ENCODE measurements around the gene MOGAT2. TPM values are rescaled to one million over a fixed set of nuclear protein-coding genes. Genes with fewer than 3 reads are reported as not detected.

The MOGAT2 gene
- total RNA-seq (2014; rRNA removed) (not detected in 2 replicates), Bru-seq, nascent RNA (percentile 5 among the genes with signal in this experiment), BruChase-seq, experiment 1, labeled RNA remaining after a 6-hour chase (percentile 9 among the genes with signal in this experiment), BruChase-seq, experiment 2, labeled RNA remaining after a 2-hour chase (percentile 5 among the genes with signal in this experiment)
- long read RNA-seq: 0 reads

- Histone ChIP-seq H4K20me1 (ENCODE audit: low read length) (no peaks in the 10 kb centered on the region), H3K4me3 (ENCODE audit: low read length) (no peak within 1 kb of the TSS), H3K36me3 (ENCODE audit: low read depth, low read length) (no peaks in the 10 kb centered on the region), H3K9me2 (replicated peaks; ENCODE audit: low read length) (no peaks in the 10 kb centered on the region), H2AFZ (ENCODE audit: low read length) (no peak within 1 kb of the TSS), H3K79me2 (ENCODE audit: low read length) (no peaks in the 10 kb centered on the region), H3K9me3 (ENCODE audit: low read length) (no peaks in the 10 kb centered on the region), H3K4me2 (ENCODE audit: low read length) (no peak within 1 kb of the TSS), H3K9ac (ENCODE audit: low read length) (no peak within 1 kb of the TSS), H3K27me3 (ENCODE audit: low read length) (no peaks in the 10 kb centered on the region), H3K4me1 (ENCODE audit: insufficient read depth, low read length) (no peaks in the 10 kb centered on the region), H3K27ac (ENCODE audit: low read length) (no peak within 1 kb of the TSS), H3F3A (ENCODE audit: low read length, unreplicated experiment) (no peaks in the 10 kb centered on the region)
- ATAC-seq (peak; percentile 21), DNase-seq (no peak)
- CTCF ChIA-PET: no interaction called here
- POLR2A ChIA-PET (ENCODE audit: unreplicated experiment): no interaction called here
- intact Hi-C loops (cut with micrococcal nuclease): no loop called here
- TF ChIP-seq EZH2 (IDR thresholded peaks at IDR 0.05; ENCODE audit: low read length, unreplicated experiment) (no peak), EZH2phosphoT487 (IDR thresholded peaks at IDR 0.05; ENCODE audit: borderline replicate concordance, low read length) (no peak), CTCF (conservative IDR thresholded peaks at IDR 0.05; ENCODE audit: low read depth, low read length) (no peak)
- BruUV-seq (replicated peaks): no TSS peak
These were observed at the start of gene MOGAT2 for GRCh38 chr11:75717608-75718418. Gene MOGAT2, plus strand, starts transcription at chr11:75717838. Its CDS starts 51 bp downstream, at chr11:75717889.

GRCh38 chr11:75668451-75669297, 49.0 kb upstream of the MOGAT2 start, which contains the start of gene MAP6:
Gene MAP6, minus strand, starts transcription at chr11:75669038. Its CDS starts 669 bp downstream, at chr11:75668369.
- no peak within 1 kb of the TSS for H3K9ac ChIP-seq (ENCODE audit: low read length)
- ChIA-PET POLR2A (ENCODE audit: unreplicated experiment) (interaction anchor here (0.6 kb wide), 1 partner anchor 726 kb away, joined by 10 read pairs; no protein-coding TSS in a partner anchor), CTCF (interaction anchor here (0.6 to 0.7 kb wide), 2 partner anchors 29 to 37 kb away, joined by 3 read pairs; no protein-coding TSS in a partner anchor)
- H4K20me1 ChIP-seq (ENCODE audit: low read length): no peaks in the 10 kb centered on the region
- no peaks in the 10 kb centered on the region for H3K9me2 ChIP-seq (replicated peaks; ENCODE audit: low read length)
- TF ChIP-seq CTCF (conservative IDR thresholded peaks at IDR 0.05; ENCODE audit: low read depth, low read length): no peak
- peak; percentile 69 for TF ChIP-seq EZH2 (IDR thresholded peaks at IDR 0.05; ENCODE audit: low read length, unreplicated experiment)
- peak; percentile 54; the same call in 1 of the 2 replicates for TF ChIP-seq EZH2phosphoT487 (IDR thresholded peaks at IDR 0.05; ENCODE audit: borderline replicate concordance, low read length)
- H3K9me3 ChIP-seq (ENCODE audit: low read length): no peaks in the 10 kb centered on the region
- peak within 1 kb of the TSS; percentile 91 for H3K4me2 ChIP-seq (ENCODE audit: low read length)
- no peaks in the 10 kb centered on the region for H3K36me3 ChIP-seq (ENCODE audit: low read depth, low read length)
- peak within 1 kb of the TSS; percentile 70 for H3K4me3 ChIP-seq (ENCODE audit: low read length)
- no peaks in the 10 kb centered on the region for H3K79me2 ChIP-seq (ENCODE audit: low read length)
- H3K27ac ChIP-seq (ENCODE audit: low read length): no peak within 1 kb of the TSS
- H2AFZ ChIP-seq (ENCODE audit: low read length): peak within 1 kb of the TSS; percentile 88
- no peaks in the 10 kb centered on the region for H3F3A ChIP-seq (ENCODE audit: low read length, unreplicated experiment)
- ATAC-seq: peak; percentile 40
- H3K4me1 ChIP-seq (ENCODE audit: insufficient read depth, low read length): 0 out of 2 replicates have a peak, but pooled peaks cover 4% of the 10 kb centered on the region
- DNase-seq: peak; percentile 39
- peaks cover 30% of the 10 kb centered on the region for H3K27me3 ChIP-seq (ENCODE audit: low read length)
- intact Hi-C loops (cut with micrococcal nuclease): no loop called here
- no TSS peak for BruUV-seq (replicated peaks)
